HG03103 (cell line): Measurements from ENCODE around the gene TTLL5.

ENCODE experiments used
- ATAC-seq: cut with Tn5 transposase; IDR thresholded peaks from one replicate; pipeline ENCODE4 v1.9.1; 2021; ENCODE audit warnings: low read depth; ENCODE audit not compliant: unreplicated experiment

TTLL5 gene

GRCh38 chr14:75732888-75733287 is 71.8 kb downstream of the TTLL5 start:
- no peak for ATAC-seq

DNA sequence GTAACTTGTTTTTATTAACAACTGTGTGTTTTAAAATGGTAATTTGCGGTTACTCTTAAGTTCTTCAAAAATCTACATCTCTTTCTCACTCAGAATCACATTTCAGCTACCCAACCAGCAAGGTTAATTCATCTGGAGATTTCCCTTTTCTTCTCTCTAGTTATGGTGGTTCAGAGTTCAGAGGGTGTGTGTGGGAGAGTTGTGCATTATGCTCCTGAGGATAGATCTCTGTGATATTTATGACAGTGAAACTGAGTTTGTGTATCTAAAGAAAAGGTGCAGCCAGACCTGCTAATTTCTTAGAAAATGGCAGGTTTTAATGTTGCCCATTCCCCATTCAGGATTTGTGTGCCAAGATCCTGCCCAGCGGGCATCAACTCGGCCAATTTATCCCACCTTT is 73.8 kb downstream of the TTLL5 start:
- no peak for ATAC-seq

GRCh38 chr14:75736845-75737485 is 75.9 kb downstream of the TTLL5 start:
- no peak for ATAC-seq

DNA sequence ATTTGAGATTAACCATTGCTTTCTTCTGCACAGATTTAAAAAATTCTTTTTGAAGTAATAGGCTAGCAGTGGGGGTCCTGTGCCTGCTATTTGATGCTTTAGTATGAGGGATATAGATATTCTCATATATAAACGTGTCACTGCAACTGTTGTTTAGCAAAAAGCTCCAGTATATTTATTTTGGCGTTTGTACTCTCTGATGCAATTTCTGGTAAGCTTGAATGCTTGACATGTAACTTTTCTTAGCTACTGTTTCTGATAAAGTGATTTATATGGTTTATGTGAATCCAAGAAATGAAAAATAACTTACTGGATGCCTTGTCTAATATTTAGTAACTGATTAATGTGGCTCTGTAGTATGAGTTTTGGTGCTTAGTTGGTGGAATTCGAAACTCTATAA is 77.1 kb downstream of the TTLL5 start:
- ATAC-seq, result no peak

GRCh38 chr14:75742867-75743266 is 81.8 kb downstream of the TTLL5 start:
- no peak for ATAC-seq

DNA sequence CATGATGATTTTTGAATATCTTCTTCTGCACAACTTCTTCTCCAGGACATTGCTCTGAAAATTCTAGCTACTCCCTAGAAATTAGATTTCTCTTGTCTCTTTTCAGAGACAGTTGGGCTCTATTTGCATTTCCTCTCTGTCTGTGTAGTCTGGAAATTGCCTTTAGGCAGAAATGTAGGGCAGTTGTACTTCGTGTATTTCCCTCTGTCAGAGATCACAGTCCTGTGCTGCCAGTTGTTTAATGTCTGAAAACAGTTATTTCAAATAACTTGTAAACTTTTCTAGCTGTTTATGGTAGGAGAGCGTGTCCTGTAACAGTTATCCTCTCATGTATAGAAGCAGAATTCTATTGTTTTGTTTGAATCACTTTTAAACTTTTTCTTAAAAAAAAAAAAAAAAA is 86.9 kb downstream of the TTLL5 start:
- no peak for ATAC-seq

GRCh38 chr14:75748336-75748735 is 87.3 kb downstream of the TTLL5 start:
- no peak for ATAC-seq

DNA sequence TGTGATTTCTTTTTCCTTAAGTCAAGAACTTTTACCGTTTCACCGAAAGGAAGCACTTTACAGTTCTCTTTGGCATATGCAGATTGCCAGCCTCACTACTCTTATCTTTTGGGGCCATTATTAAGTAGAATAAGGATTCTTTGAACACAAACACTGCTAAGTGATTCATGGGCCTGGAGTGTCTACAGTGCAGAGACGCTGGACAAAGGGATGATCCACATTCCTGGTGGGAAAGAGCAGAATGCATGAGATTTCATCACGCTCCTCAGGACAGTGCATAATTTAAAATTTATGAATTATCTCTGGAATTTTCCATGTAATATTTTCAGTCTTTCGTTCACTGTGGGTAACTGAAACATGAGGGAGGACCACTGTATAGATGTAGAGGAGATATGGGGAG is 90.2 kb downstream of the TTLL5 start:
- ATAC-seq, result no peak

GRCh38 chr14:75752086-75752485 is 91.0 kb downstream of the TTLL5 start:
- no peak for ATAC-seq

- ATAC-seq, result no peak
Measured at GRCh38 chr14:75752907-75753594, 92.0 kb downstream of the TTLL5 start.

GRCh38 chr14:75753696-75754095 is 92.7 kb downstream of the TTLL5 start:
- ATAC-seq, result no peak

- ATAC-seq, result no peak
Measured at GRCh38 chr14:75757644-75758402, 96.8 kb downstream of the TTLL5 start.

- no peak for ATAC-seq
Measured at GRCh38 chr14:75764020-75764419, 103.0 kb downstream of the TTLL5 start.

DNA sequence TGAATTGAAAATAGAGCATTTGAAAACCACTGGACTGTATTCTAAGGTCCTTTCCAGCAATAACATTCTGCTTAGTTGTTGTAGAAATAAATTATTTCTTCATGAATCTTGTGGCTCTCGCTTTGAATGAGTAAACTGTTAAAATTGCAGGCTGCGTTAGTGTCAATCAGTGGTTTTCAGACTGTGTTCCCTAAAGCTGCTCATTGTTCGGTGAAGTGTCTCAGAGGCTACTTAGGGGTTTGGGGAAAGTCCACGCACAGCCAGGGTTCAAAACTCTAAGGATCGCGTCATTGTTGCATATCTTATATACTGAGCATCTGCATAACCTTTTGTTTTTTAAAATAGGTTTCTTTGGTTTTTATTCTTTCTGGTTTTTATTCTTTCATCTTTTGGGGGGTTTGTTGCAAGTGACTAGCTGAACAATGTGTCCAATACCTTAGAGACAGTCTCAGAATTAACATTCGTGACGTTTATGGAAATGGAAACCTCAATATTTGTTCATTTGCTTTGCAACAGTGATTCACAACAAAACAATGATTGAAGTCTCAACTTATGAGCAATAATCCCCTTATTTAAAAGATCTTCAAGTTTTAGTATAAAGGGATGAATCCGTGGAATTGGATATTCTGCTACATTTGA is 108.1 kb downstream of the TTLL5 start:
- ATAC-seq, result no peak

- ATAC-seq, result no peak
Measured at GRCh38 chr14:75770635-75771034, 109.6 kb downstream of the TTLL5 start.

GRCh38 chr14:75771595-75771994 is 110.5 kb downstream of the TTLL5 start:
- ATAC-seq, result no peak

GRCh38 chr14:75773046-75773445 is 112.0 kb downstream of the TTLL5 start:
- ATAC-seq, result no peak

DNA sequence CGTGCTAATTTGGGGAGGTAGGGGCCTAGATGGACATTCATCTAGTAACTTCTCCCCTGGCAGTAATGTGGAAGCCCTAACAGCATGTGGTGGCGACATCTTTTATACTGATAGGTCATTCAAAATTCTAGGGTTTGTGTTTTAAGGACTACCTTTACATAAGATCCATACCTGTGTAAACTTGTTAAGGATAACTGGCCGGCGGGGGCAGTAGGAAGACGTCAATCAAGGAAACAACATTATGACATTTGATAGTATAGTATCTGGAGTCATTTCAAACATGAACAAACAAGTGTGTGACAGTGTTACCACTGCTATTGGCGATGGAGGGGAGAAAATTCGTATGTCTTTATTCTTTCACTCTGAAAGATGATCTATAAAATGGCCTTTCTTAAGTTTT is 120.0 kb downstream of the TTLL5 start:
- ATAC-seq, result no peak

- ATAC-seq, result no peak
Measured at GRCh38 chr14:75783184-75783583, 122.1 kb downstream of the TTLL5 start.

DNA sequence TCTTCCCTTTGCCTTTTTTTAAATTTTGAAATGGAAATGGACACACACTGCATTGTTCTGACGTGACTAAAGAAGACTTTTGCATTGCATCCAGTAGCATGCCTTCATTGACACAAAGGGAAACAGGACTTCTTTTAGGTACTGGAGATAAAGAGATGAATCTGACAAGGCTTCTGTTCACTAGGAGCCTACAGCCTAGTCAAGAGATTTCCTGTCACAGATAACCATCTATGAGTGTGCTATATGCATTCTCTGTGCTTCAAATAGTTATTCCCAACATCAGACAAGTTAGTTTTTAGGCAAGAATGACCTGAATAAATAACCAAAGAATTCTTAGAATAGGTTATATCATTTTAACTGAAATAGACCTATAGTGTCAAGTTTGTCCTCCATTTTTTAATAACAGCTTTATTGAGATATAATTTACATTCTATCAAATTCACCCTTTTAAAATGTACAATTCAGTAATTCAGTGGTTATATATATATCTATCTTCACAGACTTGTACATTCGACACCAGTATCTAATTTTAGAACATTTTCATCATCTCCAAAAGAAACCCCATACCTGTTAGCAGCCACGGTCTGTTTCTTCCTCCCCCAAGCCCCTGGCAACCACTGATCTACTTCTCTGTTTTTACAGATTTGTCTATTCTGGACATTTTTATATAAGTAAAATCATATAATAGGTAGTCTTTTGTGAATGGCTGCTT is 122.7 kb downstream of the TTLL5 start:
- ATAC-seq, result no peak

DNA sequence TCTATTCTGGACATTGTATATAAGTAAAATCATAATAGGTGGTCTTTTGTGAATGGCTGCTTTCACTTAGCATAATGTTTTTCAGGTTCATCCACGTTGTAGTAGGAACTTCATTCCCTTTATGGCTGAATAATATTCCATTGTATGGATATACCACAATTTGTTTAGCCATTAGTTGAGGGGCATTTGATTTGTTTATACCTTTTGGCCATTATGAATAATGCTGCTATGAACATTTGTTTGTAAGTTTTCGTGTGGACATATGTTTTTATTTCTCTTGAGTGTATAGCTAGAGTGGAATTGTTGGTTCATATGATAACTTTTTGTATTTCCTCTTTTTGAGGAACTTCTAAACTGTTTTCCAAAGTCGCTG is 123.3 kb downstream of the TTLL5 start:
- ATAC-seq, result no peak
